NCI-H2029 (cell line): ENCODE data around the gene TMCC1.
A peak's percentile ranks its signal among the peaks of the same experiment; 100 is the strongest.
"Not testable (repeated sequence)": the region's sequence is repeated elsewhere in the genome, so short reads cannot be mapped to it uniquely, and the experiment has no call there.

Experiments used
- DNase-seq: peaks from one replicate; lab custom pipeline; 2025; lab: John Stamatoyannopoulos, UW

TMCC1 gene

GRCh38 chr3:129892857-129893580 lies 492 bp downstream of the TMCC1 start:
- peak; percentile 3 for DNase-seq

- no peak for DNase-seq
These were observed 1.0 kb downstream of the TMCC1 start for GRCh38 chr3:129892486-129892856.

DNA sequence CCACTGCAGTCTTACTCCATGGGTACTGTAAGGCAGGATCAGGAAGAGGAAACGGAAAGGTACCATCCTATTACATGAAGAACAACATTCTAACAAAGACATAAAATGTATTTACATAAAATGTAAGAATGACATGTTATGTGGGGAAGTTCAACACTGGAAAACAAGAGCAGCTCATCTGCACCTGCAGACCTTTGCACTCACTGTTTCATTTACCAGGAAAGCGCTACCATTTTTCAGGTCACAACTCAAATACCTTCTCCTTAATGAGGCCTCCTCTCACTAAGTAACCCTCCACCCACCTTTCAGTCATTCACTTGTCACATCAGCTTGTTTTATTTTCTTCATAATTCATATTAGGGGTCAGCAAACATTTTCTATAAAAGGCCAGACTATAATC lies 2.6 kb downstream of the TMCC1 start:
- no peak for DNase-seq

DNA sequence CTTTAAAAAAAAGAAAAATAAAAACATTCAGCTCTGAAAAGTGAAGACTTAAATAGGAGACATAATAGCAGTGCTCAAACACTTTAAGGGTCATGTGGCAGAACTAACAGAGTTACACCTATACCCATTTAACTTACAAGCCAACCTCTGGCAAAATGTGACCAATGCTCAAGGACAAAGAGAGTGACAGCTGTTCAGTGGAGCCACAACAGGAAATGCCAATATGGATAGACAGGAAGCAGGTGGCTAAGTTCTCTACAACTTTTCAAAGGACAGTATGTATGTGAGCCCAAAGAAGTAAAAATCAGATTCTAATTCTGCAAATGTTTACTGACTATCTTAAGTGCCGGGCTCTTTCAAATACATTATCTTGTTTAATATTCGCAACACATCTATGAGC lies 3.4 kb downstream of the TMCC1 start:
- peak; percentile 12 for DNase-seq

GRCh38 chr3:129888771-129889170 lies 4.7 kb downstream of the TMCC1 start:
- no peak for DNase-seq

GRCh38 chr3:129881261-129881660 lies 12.2 kb downstream of the TMCC1 start:
- DNase-seq: no peak

GRCh38 chr3:129878355-129878754 lies 15.2 kb downstream of the TMCC1 start:
- DNase-seq: no peak

DNA sequence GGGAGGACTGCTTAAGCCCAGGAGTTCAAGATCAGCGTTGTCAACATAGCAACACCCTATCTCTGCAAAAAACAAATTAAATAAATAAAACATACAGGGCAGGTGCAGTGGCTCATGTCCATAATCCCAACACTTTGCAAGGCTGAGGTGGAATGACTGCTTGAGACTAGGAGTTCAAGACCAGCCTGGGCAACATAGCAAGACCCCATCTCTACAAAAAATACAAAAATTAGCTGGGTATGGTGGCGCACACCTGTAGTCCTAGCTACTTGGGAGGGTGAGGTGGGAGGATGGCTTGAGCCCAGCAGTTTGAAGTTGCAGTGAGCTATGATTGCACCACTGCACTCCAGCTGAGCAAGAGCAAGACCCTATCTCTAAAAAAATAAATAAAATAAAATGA lies 19.0 kb downstream of the TMCC1 start:
- DNase-seq: not testable (repeated sequence)

- DNase-seq: no peak
These were observed 24.6 kb downstream of the TMCC1 start for GRCh38 chr3:129868912-129869311.

GRCh38 chr3:129867506-129868124 lies 25.9 kb downstream of the TMCC1 start:
- no peak for DNase-seq

- no peak for DNase-seq
These were observed 27.7 kb downstream of the TMCC1 start for GRCh38 chr3:129865806-129866205.

DNA sequence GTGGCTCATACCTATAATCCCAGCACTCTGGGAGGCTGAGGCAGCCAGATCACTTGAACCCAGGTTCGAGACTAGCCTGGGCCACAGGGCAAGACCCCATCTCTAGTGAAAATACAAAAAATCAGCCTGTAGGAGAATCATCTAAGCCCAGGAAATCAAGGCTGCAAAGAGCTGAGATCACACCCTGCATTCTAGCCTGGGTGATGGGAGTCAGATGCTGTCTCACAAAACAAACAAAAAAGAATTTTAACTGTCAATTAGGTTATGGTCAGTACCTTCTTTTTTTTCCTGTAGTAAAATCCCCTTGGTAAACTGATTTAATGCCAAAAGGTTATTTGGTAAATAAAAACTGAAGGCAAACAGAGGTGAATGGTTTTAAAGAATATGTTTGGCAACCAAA lies 29.0 kb downstream of the TMCC1 start:
- DNase-seq: no peak

- no peak for DNase-seq
These were observed 34.2 kb downstream of the TMCC1 start for GRCh38 chr3:129859272-129859671.

DNA sequence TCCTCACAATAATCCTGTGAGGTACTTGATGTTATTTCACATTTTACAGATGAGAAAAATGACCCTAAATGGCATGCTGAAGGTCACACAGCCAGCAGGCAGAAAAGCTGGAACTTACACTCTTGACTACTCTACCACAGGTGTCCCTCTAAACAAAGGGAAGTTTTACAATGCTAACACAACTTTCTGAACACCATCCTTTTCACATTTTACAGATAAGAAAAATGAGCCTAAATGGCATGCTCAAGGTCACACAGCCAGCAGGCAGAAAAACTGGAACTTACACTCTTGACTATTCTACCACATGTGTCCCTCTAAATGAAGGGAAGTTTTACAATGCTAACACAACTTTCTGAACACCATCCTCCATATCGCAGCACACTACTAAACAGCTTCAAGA lies 35.6 kb downstream of the TMCC1 start:
- no peak for DNase-seq

DNA sequence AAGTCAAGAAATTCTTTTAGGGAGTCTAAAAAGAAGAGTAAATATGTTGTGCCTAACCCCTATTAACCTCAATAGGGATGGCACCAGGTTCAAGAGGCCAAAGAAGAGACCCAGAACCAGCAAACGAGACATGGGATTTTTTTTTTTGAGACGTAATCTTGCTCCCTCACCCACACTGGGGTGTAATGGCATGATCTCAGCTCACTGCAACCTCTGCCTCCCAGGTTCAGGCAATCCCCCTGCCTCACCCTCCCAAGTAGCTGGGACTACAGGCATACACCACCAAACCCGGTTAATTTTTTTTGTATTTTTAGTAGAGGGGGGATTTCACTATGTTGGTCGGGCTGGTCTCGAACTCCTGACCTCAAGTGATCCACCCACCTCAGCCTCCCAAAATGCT lies 36.7 kb downstream of the TMCC1 start:
- not testable (repeated sequence) for DNase-seq

- no peak for DNase-seq
These were observed 37.6 kb downstream of the TMCC1 start for GRCh38 chr3:129855832-129856419.

- no peak for DNase-seq
These were observed 38.2 kb downstream of the TMCC1 start for GRCh38 chr3:129855170-129855831.

- DNase-seq: no peak
These were observed 39.1 kb downstream of the TMCC1 start for GRCh38 chr3:129854460-129854859.

- no peak for DNase-seq
These were observed 47.6 kb downstream of the TMCC1 start for GRCh38 chr3:129845956-129846355.

DNA sequence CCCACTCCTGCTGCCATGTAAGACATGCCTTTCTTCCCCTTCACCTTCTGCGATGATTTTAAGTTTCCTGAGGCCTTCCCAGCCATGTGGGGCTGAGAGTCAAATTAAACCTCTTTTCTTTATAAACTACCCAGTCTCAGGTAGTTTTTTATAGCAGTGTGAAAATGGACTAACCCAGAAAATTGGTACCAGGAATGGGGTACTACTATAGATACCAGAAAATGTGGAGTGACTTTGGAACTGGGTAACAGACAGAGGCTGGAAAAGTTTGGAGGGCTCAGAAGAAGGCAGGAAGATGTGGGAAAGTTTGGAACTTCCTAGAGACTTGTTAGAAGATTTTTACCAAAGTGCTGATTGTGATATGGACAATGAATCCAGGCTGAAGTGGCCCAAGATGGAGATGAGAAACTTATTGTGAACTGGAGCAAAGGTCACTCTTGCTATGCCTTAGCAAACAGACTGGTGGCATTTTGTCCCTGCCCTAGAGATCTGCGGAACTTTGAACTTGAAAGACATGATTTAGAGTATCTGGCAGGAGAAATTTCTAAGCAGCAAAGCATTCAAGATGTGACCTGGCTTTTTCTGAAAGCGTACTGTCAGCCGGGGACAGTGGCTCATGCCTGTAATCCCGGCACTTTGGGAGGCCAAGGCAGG lies 52.7 kb downstream of the TMCC1 start:
- no peak for DNase-seq

DNA sequence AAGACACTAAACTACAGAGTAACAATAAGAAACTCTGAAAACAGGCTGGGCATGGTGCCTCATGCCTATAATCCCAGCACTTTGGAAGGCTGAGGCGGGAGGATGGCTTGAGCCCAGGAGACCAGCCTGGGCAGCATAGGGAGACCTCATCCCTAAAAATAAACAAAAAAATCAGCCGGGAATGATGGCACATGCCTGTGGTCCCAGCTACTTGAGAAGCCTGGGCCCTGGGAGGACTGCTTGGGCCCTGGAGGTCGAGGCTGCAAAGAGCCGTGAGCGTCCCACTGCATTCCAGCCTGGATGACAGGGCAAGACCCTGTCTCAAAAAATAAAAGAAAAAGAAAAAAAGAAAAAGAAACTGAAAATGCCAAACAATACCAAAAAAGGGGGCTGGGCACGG lies 55.4 kb downstream of the TMCC1 start:
- DNase-seq: no peak

- DNase-seq: no peak
These were observed 56.4 kb downstream of the TMCC1 start for GRCh38 chr3:129837065-129837642.
